WTC11 (cell line): Measurements from ENCODE around the gene NDUFS6. TPM values are rescaled to one million over a fixed set of nuclear protein-coding genes. Genes with fewer than 3 reads are reported as not detected.

Source experiments
- ATAC-seq: fragments of 200-7000 bp; cut with Tn5 transposase; 2 replicates; pipeline ENCODE4 v1.10.0; 2021; ENCODE audit warnings: mild to moderate bottlenecking, moderate library complexity
- CTCF ChIA-PET: fragments of 300-600 bp; sonication (Branson Sonifier 250); formaldehyde crosslinking; loops from one replicate; lab custom pipeline; 2021; ENCODE audit warnings: antibody characterized with exemption; lab: Charles Lee
- POLR2A ChIA-PET: fragments of 350-600 bp; sonication (Branson Sonifier 250); formaldehyde crosslinking; loops from one replicate; lab custom pipeline; 2021; ENCODE audit warnings: antibody characterized with exemption; lab: Charles Lee
- DNase-seq: peaks from one replicate; pipeline ENCODE4 v3.0.0; 2021; ENCODE audit warnings: low spot score
- H3K27ac Mint-ChIP-seq: 2 replicates; pipeline ENCODE4 v1.8.0; 2021; ENCODE audit warnings: mixed read lengths
- H3K27me3 Mint-ChIP-seq: 2 replicates; pipeline ENCODE4 v1.8.0; 2021; ENCODE audit warnings: low read depth, mild to moderate bottlenecking, moderate library complexity, mixed read lengths
- H3K36me3 Mint-ChIP-seq: 2 replicates; pipeline ENCODE4 v1.8.0; 2021; ENCODE audit warnings: mixed read lengths
- H3K4me1 Mint-ChIP-seq: 2 replicates; pipeline ENCODE4 v1.8.0; 2022; ENCODE audit warnings: mixed read lengths
- H3K4me3 Mint-ChIP-seq: 2 replicates; pipeline ENCODE4 v1.8.0; 2021; ENCODE audit warnings: mild to moderate bottlenecking, moderate library complexity, mixed read lengths
- H3K9me3 Mint-ChIP-seq: 2 replicates; pipeline ENCODE4 v1.8.0; 2021; ENCODE audit warnings: mixed read lengths
- ARID4B ChIP-seq: sonication (generic); formaldehyde crosslinking; IDR thresholded peaks from 2 replicates; pipeline ENCODE4 v1.8.0; 2023; ENCODE audit warnings: missing genetic modification reagents, mild to moderate bottlenecking, borderline replicate concordance
- ATF1 ChIP-seq: sonication (generic); formaldehyde crosslinking; IDR thresholded peaks from 2 replicates; pipeline ENCODE4 v1.8.1; 2023; ENCODE audit warnings: mild to moderate bottlenecking, moderate library complexity, missing genetic modification reagents
- CREB1 ChIP-seq: sonication (generic); formaldehyde crosslinking; IDR thresholded peaks from 2 replicates; pipeline ENCODE4 v1.8.0; 2023; ENCODE audit warnings: mild to moderate bottlenecking, missing genetic modification reagents
- CREM ChIP-seq: sonication (generic); formaldehyde crosslinking; IDR thresholded peaks from 2 replicates; pipeline ENCODE4 v1.8.1; 2022; ENCODE audit warnings: mild to moderate bottlenecking, missing genetic modification reagents, moderate library complexity
- CTCF ChIP-seq: fragments of 200-600 bp; IDR thresholded peaks from 2 replicates; pipeline ENCODE4 v1.8.0; 2022; ENCODE audit warnings: antibody characterized with exemption
- ETV6 ChIP-seq: sonication (generic); formaldehyde crosslinking; IDR thresholded peaks from 2 replicates; pipeline ENCODE4 v1.8.1; 2022; ENCODE audit warnings: mild to moderate bottlenecking, missing genetic modification reagents
- FOXP1 ChIP-seq: sonication (generic); formaldehyde crosslinking; IDR thresholded peaks from 2 replicates; pipeline ENCODE4 v1.8.0; 2022; ENCODE audit warnings: missing genetic modification reagents, mild to moderate bottlenecking, moderate library complexity, borderline replicate concordance
- GABPB1 ChIP-seq: sonication (generic); formaldehyde crosslinking; IDR thresholded peaks from 2 replicates; pipeline ENCODE4 v1.8.1; 2023; ENCODE audit warnings: mild to moderate bottlenecking, missing genetic modification reagents
- GRHL2 ChIP-seq: fragments of 250-450 bp; sonication (Bioruptor Pico); IDR thresholded peaks from 2 replicates; pipeline ENCODE4 v1.8.0; 2022; ENCODE audit warnings: mild to moderate bottlenecking, moderate library complexity; ENCODE audit not compliant: insufficient replicate concordance, severe bottlenecking
- JAZF1 ChIP-seq: fragments of 250-450 bp; sonication (Bioruptor Pico); IDR thresholded peaks from 2 replicates; pipeline ENCODE4 v1.9.0; 2021; ENCODE audit warnings: moderate library complexity, mild to moderate bottlenecking, inconsistent platforms
- JUN ChIP-seq: sonication (generic); formaldehyde crosslinking; IDR thresholded peaks from 2 replicates; pipeline ENCODE4 v1.8.0; 2023; ENCODE audit warnings: mild to moderate bottlenecking, missing genetic modification reagents
- MXD4 ChIP-seq: fragments of 250-450 bp; sonication (Bioruptor Pico); IDR thresholded peaks from 2 replicates; pipeline ENCODE4 v1.8.0; 2021; ENCODE audit warnings: mild to moderate bottlenecking, moderate library complexity, borderline replicate concordance
- SMAD4 ChIP-seq: sonication (generic); formaldehyde crosslinking; IDR thresholded peaks from 2 replicates; pipeline ENCODE4 v1.8.0; 2022; ENCODE audit warnings: mild to moderate bottlenecking, missing genetic modification reagents
- TEAD4 ChIP-seq: sonication (generic); formaldehyde crosslinking; IDR thresholded peaks from 2 replicates; pipeline ENCODE4 v1.8.0; 2022; ENCODE audit warnings: mild to moderate bottlenecking, missing genetic modification reagents
- ZNF138 ChIP-seq: sonication (generic); formaldehyde crosslinking; conservative IDR thresholded peaks from 2 replicates; pipeline ENCODE4 v1.8.1; 2022; ENCODE audit warnings: mild to moderate bottlenecking, moderate library complexity, missing genetic modification reagents
- ZNF281 ChIP-seq: sonication (generic); formaldehyde crosslinking; IDR thresholded peaks from 2 replicates; pipeline ENCODE4 v1.8.0; 2023; ENCODE audit warnings: mild to moderate bottlenecking, missing genetic modification reagents
- ZNF416 ChIP-seq: fragments of 250-450 bp; sonication (Bioruptor Pico); IDR thresholded peaks from 2 replicates; pipeline ENCODE4 v1.9.0; 2021; ENCODE audit warnings: mild to moderate bottlenecking, inconsistent platforms
- ZNF423 ChIP-seq: fragments of 250-450 bp; sonication (Bioruptor Pico); IDR thresholded peaks from 2 replicates; pipeline ENCODE4 v2.1.2; 2022; ENCODE audit warnings: mild to moderate bottlenecking, moderate library complexity
- total RNA-seq: library from RNA; stranded (reverse); gene quantifications from 3 replicates; pipeline ENCODE4 v1.2.3, GENCODE V29; 2021
- TF ChIP-seq, protein P1 (sequence below): sonication (generic); formaldehyde crosslinking; IDR thresholded peaks from 2 replicates; pipeline ENCODE4 v1.8.1; 2023; ENCODE audit warnings: mild to moderate bottlenecking, missing genetic modification reagents, moderate library complexity
- TF ChIP-seq, protein P2 (sequence below): sonication (generic); formaldehyde crosslinking; IDR thresholded peaks from 2 replicates; pipeline ENCODE4 v1.8.1; 2022; ENCODE audit warnings: mild to moderate bottlenecking, moderate library complexity, missing genetic modification reagents

Gene NDUFS6
- total RNA-seq, 1 experiment from 2014 or later: 84.3 TPM

GRCh38 chr5:1808439-1808838 is 7.2 kb downstream of the NDUFS6 start (continued):
- no peak for TF ChIP-seq ATF1 (CRISPR knock-in tag)
- no peak for TF ChIP-seq MXD4 (CRISPR knock-in tag)
- no peak for TF ChIP-seq ETV6 (CRISPR knock-in tag)
- TF ChIP-seq ZNF416 (CRISPR knock-in tag): no peak

DNA sequence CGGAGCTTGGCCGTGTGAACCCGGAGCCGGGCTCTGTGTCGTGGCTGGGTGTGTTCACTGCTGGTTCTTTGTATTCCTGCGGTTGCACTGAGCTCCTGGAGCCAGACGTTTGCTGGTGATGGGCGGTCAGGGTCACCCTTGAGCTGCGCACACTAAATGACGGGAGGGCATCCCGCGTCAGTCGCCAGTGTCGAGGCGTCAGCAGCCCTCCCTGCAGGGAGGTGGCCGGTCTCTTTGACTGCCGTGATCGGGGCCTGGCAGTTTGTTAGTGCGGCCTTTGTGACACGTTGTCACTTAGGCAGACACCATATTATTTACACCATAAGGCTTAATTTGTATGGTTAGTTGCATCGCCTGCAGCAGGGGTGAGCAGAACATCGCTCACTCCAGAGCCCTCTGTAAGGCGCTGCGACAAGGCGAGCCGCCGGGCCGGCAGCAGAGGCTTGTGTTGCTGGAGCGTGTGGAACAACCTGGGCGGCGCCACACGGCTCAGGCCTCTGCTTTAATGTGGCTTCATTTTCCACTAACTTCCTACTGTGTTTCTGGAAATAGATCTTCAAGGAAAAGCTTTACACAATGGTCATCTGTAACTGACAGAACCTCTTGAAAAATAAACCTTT is 8.3 kb downstream of the NDUFS6 start:
- DNase-seq (no peak), ATAC-seq (no peak)
- no peak overlapping the region for H3K4me3 Mint-ChIP-seq
- peaks cover 2% of the 10 kb centered on the region; the same call in 1 of the 2 replicates for H3K4me1 Mint-ChIP-seq
- TF ChIP-seq CTCF: no peak
- TF ChIP-seq TEAD4 (CRISPR knock-in tag): no peak
- TF ChIP-seq JUN: no peak
- TF ChIP-seq CREM (CRISPR knock-in tag): no peak
- TF ChIP-seq ZNF138: no peak
- no peak for TF ChIP-seq GRHL2 (CRISPR knock-in tag)
- TF ChIP-seq ZNF423 (CRISPR knock-in tag): no peak
- TF ChIP-seq JAZF1 (CRISPR knock-in tag): no peak
- no peak for TF ChIP-seq GABPB1
- no peak for TF ChIP-seq ZNF281
- no peak for TF ChIP-seq SMAD4 (CRISPR knock-in tag)
- TF ChIP-seq CREB1 (CRISPR knock-in tag): no peak
- TF ChIP-seq FOXP1 (CRISPR knock-in tag): no peak
- ChIA-PET POLR2A (no interaction called here), CTCF (interaction anchor here (1.1 kb wide), 1 partner anchor 9 kb away, joined by 3 read pairs; no protein-coding TSS in a partner anchor)
- H3K9me3 Mint-ChIP-seq: no peaks in the 10 kb centered on the region
- H3K36me3 Mint-ChIP-seq: peaks cover 78% of the 10 kb centered on the region
- peak overlapping the region; percentile 57; the same call in 1 of the 2 replicates for H3K27ac Mint-ChIP-seq
- no peaks in the 10 kb centered on the region for H3K27me3 Mint-ChIP-seq

DNA sequence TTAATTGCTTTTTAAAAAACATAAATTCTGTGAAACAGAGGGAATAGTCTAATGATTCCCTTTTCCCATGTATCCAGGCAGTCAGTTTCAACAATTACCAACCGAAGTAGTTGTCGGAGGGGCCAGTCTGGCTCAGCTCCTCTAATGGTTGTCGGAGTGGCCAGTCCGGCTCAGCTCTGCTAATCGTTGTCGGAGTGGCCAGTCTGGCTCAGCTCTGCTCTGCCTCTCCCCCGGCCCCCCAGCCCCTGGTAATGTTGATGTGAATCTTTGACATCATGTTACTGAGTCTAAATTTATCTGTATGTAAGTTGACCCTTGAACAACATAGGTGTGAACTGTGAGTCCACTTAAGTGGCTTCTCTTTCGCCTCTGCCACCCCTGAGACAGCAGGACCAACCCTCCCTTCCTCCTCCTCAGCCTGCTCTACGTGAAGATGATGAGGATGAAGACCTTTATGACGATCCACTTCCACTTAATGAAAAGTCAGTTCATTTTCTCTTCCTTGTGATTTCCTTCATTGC is 9.4 kb downstream of the NDUFS6 start:
- POLR2A ChIA-PET: no interaction called here
- ATAC-seq (no peak), DNase-seq (no peak)
- TF ChIP-seq, protein P1, sequence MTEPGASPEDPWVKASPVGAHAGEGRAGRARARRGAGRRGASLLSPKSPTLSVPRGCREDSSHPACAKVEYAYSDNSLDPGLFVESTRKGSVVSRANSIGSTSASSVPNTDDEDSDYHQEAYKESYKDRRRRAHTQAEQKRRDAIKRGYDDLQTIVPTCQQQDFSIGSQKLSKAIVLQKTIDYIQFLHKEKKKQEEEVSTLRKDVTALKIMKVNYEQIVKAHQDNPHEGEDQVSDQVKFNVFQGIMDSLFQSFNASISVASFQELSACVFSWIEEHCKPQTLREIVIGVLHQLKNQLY (CRISPR knock-in tag): no peak
- TF ChIP-seq ARID4B (no peak), ETV6 (CRISPR knock-in tag) (no peak)
- TF ChIP-seq, protein P2, sequence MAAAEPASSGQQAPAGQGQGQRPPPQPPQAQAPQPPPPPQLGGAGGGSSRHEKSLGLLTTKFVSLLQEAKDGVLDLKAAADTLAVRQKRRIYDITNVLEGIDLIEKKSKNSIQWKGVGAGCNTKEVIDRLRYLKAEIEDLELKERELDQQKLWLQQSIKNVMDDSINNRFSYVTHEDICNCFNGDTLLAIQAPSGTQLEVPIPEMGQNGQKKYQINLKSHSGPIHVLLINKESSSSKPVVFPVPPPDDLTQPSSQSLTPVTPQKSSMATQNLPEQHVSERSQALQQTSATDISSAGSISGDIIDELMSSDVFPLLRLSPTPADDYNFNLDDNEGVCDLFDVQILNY: no peak
- Mint-ChIP-seq H3K27ac (no peak overlapping the region), H3K4me1 (peaks cover 2% of the 10 kb centered on the region; the same call in 1 of the 2 replicates), H3K36me3 (peaks cover 77% of the 10 kb centered on the region), H3K4me3 (no peak overlapping the region), H3K27me3 (no peaks in the 10 kb centered on the region), H3K9me3 (no peaks in the 10 kb centered on the region)
- CTCF ChIA-PET: no interaction called here
